Skeletal muscle cell (primary cell): ENCODE measurements around the gene DNAJA4.
A peak's percentile ranks its signal among the peaks of the same experiment; 100 is the strongest.
"Not testable (repeated sequence)": the region's sequence is repeated elsewhere in the genome, so short reads cannot be mapped to it uniquely, and the experiment has no call there.

Source experiments
- DNase-seq: peaks from one replicate; pipeline ENCODE4 v3.0.0-alpha.2; 2010; ENCODE audit warnings: low read depth
- H3K4me3 ChIP-seq: 2 replicates; pipeline ENCODE4 v1.5.1; 2011; ENCODE audit warnings: low read depth, mild to moderate bottlenecking, control low read depth, low read length, moderate library complexity

The DNAJA4 gene

GRCh38 chr15:78243058-78243457, 21.3 kb upstream of the DNAJA4 start:
- no peak for DNase-seq

GRCh38 chr15:78243491-78243941, 20.8 kb upstream of the DNAJA4 start:
- H3K4me3 ChIP-seq, result no peak overlapping the region
- DNase-seq, result no peak

More at GRCh38 chr15:78243058-78243457, 21.3 kb upstream of the DNAJA4 start:
- no peak overlapping the region for H3K4me3 ChIP-seq

GRCh38 chr15:78244101-78244500, 20.3 kb upstream of the DNAJA4 start:
- no peak overlapping the region for H3K4me3 ChIP-seq
- no peak for DNase-seq

GRCh38 chr15:78244893-78245292, 19.5 kb upstream of the DNAJA4 start:
- DNase-seq, result no peak
- H3K4me3 ChIP-seq, result no peak overlapping the region

- not testable (repeated sequence) for DNase-seq, H3K4me3 ChIP-seq
Measured at GRCh38 chr15:78245392-78245791, 19.0 kb upstream of the DNAJA4 start.

- H3K4me3 ChIP-seq, DNase-seq: not testable (repeated sequence)
Measured at GRCh38 chr15:78245976-78246620, 18.3 kb upstream of the DNAJA4 start.

- DNase-seq, result no peak
Measured at GRCh38 chr15:78247911-78248310, 16.5 kb upstream of the DNAJA4 start.

GRCh38 chr15:78249131-78249530, 15.2 kb upstream of the DNAJA4 start:
- no peak for DNase-seq
- H3K4me3 ChIP-seq, result no peak overlapping the region

More at GRCh38 chr15:78247911-78248310, 16.5 kb upstream of the DNAJA4 start:
- H3K4me3 ChIP-seq, result no peak overlapping the region

- DNase-seq, result no peak
- H3K4me3 ChIP-seq, result no peak overlapping the region
Measured at GRCh38 chr15:78251136-78251535, 13.2 kb upstream of the DNAJA4 start.

GRCh38 chr15:78255421-78256043, 8.8 kb upstream of the DNAJA4 start:
- no peak overlapping the region for H3K4me3 ChIP-seq
- DNase-seq, result no peak

GRCh38 chr15:78256044-78256437, 8.3 kb upstream of the DNAJA4 start:
- DNase-seq, result no peak
- H3K4me3 ChIP-seq, result no peak overlapping the region

- H3K4me3 ChIP-seq, result no peak overlapping the region
- no peak for DNase-seq
Measured at GRCh38 chr15:78257681-78258080, 6.7 kb upstream of the DNAJA4 start.

GRCh38 chr15:78259232-78259631, 5.1 kb upstream of the DNAJA4 start:
- DNase-seq, result no peak
- H3K4me3 ChIP-seq, result no peak overlapping the region

- H3K4me3 ChIP-seq, result no peak overlapping the region
- no peak for DNase-seq
Measured at GRCh38 chr15:78260489-78260888, 3.9 kb upstream of the DNAJA4 start.

GRCh38 chr15:78261062-78261461, 3.3 kb upstream of the DNAJA4 start:
- no peak for DNase-seq
- no peak overlapping the region for H3K4me3 ChIP-seq

- DNase-seq, result no peak
- no peak overlapping the region for H3K4me3 ChIP-seq
Measured at GRCh38 chr15:78263351-78263781, 996 bp upstream of the DNAJA4 start.

GRCh38 chr15:78263907-78264303, 457 bp upstream of the DNAJA4 start:
- DNase-seq, result no peak
- peak overlapping the region; percentile 36 for H3K4me3 ChIP-seq

GRCh38 chr15:78265137-78265460, 737 bp downstream of the DNAJA4 start:
- DNase-seq, result no peak
- H3K4me3 ChIP-seq, result peak overlapping the region; percentile 47

GRCh38 chr15:78265752-78266224, 1.4 kb downstream of the DNAJA4 start:
- no peak overlapping the region for H3K4me3 ChIP-seq
- DNase-seq, result no peak

GRCh38 chr15:78266229-78266628, 1.9 kb downstream of the DNAJA4 start:
- no peak overlapping the region for H3K4me3 ChIP-seq
- DNase-seq, result no peak

GRCh38 chr15:78266806-78267205, 2.4 kb downstream of the DNAJA4 start:
- H3K4me3 ChIP-seq, result no peak overlapping the region
- DNase-seq, result no peak
